CD4-positive, alpha-beta T cell treated with Interleukin-4 for 4 hours (primary cell): Measurements from ENCODE around the gene ELP5.

Experiments
- DNase-seq: peaks from one replicate; pipeline ENCODE4 v3.0.0-alpha.2; 2020

Gene ELP5

DNA sequence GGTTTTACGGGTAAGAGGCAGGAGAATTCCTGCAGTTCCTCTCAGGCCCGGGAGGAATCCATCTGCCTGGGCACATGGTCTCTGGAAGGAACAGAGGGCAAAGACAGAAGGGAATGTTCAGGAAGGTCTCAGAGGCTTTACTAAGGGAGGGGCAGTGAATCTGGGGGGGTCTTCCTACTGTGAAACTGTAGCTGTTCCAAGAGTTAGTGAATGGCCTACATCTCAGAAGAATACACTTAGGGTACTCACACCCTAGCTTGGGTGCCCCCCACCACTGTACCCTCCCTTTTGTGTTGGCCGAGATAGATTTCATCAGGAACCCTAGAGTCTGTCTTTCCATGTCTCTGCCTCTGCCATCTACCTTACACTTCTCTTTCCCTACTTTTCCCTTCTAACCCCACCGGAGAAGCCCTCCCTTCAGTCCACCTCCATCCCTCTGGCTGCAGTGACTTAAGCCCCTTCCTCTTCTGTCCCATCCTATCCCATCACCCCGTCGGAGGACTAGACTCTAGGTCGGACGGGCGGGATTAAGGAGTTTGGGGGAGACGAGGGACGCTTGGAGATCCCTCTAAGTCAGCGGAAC, 32.7 kb upstream of the ELP5 start:
- DNase-seq, result no peak

DNA sequence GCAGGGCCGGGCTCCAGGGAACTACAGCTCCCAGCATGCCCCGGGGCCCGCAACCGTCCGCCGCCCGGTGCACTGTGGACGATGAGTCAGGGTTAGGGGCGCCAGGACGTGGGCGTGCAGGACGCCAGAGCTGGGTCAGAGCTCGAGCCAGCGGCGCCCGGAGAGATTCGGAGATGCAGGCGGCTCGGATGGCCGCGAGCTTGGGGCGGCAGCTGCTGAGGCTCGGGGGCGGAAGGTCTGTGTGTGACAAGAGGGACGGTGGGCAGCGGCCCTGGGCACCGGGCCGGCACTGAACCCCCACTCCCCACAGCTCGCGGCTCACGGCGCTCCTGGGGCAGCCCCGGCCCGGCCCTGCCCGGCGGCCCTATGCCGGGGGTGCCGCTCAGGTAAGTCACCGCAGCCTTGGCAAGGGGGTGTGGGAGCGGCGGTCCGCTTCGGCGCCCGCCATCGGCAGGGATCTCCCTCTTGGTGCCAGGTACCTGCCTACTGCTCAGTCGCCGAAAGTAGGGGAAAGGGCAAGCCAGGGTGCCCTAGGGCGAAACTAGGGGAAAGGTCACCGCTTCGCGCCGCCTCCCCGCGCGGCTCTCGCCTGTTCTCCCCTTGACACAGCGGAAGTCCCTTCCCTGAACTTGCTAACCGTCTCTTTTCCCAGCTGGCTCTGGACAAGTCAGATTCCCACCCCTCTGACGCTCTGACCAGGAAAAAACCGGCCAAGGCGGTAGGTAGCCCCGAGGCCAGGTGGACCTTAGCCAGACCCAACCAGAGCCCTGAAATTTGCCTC, 32.0 kb upstream of the ELP5 start, which contains the start of the genes ACADVL and DLG4:
Gene ACADVL, plus strand, starts transcription at position 127 of the 781 bp plus-strand sequence. Its CDS starts 47 bp downstream, at position 174.
Gene DLG4, minus strand, starts transcription at position 25 of the 781 bp plus-strand sequence.
- peak; percentile 81 for DNase-seq

GRCh38 chr17:7220593-7221277, 31.3 kb upstream of the ELP5 start:
- DNase-seq, result peak; percentile 54

DNA sequence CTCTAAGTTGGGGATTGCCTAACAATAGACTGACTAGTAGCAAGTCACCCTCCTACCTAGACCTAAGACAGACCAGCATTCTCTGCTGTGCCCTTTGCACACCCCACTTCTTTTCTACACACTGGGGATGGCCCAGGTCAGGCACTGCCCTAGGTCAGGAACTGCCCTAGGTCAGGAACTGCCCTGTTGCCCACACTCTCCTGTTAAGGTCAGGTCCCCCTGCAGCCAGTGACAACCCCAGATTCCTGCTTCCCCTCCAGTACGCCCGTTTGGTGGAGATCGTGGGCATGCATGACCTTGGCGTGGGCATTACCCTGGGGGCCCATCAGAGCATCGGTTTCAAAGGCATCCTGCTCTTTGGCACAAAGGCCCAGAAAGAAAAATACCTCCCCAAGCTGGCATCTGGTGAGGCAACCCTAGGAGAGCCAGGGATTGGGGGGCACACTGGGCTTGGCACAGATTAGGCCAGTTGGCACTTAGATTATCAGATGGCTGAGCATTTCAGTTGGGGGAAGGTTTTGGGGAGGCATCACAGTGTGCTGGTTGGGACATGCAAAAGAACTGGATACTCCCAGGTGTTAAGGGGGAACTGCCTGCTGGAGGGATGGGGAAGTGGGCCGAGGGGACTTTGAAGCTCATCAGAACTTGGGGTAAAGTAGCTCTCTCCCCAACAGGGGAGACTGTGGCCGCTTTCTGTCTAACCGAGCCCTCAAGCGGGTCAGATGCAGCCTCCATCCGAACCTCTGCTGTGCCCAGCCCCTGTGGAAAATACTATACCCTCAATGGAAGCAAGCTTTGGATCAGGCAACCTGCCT, 30.5 kb upstream of the ELP5 start:
- DNase-seq, result no peak

DNA sequence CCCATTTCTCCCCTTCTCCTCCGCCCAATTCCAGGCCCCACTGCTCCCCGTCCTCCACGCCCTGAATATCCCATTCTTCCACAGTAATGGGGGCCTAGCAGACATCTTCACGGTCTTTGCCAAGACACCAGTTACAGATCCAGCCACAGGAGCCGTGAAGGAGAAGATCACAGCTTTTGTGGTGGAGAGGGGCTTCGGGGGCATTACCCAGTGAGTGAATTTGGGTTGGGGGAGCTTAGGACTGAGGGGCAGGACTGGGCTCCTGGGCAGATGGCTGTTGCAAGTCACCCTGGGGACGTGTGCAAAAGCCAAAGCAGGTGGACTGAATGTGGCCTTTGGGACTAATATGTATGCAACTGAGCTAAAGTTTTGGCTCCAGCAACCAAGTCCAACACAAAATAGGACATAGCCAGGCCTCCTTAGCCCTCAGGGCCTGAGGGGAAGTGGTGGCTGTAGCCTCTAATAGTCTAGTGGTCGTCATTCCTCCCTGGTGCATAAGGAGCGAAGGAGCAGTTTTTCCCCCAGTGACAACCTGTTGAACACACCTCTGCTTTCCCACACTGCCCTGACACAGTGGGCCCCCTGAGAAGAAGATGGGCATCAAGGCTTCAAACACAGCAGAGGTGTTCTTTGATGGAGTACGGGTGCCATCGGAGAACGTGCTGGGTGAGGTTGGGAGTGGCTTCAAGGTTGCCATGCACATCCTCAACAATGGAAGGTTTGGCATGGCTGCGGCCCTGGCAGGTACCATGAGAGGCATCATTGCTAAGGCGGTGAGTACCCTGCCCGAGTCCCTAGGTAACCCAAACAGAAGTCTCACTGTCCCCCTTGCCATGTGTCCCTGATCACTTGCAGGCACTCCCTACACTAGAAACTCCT, 29.7 kb upstream of the ELP5 start:
- DNase-seq, result no peak

GRCh38 chr17:7222972-7223292, 29.1 kb upstream of the ELP5 start:
- DNase-seq, result no peak

- DNase-seq, result no peak
Measured at GRCh38 chr17:7223375-7223774, 28.6 kb upstream of the ELP5 start.

DNA sequence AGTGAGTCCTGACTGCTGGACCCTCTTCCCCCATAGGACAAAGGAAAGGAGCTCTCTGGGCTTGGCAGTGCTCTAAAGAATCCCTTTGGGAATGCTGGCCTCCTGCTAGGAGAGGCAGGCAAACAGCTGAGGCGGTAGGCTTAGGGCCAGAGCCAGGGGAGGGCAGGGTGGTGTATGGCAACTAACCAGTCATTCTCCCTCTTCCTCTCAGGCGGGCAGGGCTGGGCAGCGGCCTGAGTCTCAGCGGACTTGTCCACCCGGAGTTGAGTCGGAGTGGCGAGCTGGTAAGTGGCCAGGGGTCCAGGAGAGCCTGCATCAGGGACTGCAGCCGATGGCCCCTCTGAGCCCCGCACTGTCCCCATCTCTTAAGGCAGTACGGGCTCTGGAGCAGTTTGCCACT, 27.9 kb upstream of the ELP5 start:
- DNase-seq, result no peak

DNA sequence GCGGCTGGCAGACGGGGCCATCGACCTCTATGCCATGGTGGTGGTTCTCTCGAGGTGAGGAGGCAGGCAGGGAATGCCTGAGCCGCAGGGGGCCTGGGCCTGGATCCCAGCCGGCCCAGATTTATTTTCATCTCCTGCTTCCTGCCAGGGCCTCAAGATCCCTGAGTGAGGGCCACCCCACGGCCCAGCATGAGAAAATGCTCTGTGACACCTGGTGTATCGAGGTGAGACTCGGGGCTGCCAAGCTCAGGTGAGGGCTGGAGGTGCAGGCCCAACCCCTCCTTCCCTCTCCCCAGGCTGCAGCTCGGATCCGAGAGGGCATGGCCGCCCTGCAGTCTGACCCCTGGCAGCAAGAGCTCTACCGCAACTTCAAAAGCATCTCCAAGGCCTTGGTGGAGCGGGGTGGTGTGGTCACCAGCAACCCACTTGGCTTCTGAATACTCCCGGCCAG, 27.3 kb upstream of the ELP5 start:
- no peak for DNase-seq

GRCh38 chr17:7225711-7226331, 26.2 kb upstream of the ELP5 start:
- no peak for DNase-seq

DNA sequence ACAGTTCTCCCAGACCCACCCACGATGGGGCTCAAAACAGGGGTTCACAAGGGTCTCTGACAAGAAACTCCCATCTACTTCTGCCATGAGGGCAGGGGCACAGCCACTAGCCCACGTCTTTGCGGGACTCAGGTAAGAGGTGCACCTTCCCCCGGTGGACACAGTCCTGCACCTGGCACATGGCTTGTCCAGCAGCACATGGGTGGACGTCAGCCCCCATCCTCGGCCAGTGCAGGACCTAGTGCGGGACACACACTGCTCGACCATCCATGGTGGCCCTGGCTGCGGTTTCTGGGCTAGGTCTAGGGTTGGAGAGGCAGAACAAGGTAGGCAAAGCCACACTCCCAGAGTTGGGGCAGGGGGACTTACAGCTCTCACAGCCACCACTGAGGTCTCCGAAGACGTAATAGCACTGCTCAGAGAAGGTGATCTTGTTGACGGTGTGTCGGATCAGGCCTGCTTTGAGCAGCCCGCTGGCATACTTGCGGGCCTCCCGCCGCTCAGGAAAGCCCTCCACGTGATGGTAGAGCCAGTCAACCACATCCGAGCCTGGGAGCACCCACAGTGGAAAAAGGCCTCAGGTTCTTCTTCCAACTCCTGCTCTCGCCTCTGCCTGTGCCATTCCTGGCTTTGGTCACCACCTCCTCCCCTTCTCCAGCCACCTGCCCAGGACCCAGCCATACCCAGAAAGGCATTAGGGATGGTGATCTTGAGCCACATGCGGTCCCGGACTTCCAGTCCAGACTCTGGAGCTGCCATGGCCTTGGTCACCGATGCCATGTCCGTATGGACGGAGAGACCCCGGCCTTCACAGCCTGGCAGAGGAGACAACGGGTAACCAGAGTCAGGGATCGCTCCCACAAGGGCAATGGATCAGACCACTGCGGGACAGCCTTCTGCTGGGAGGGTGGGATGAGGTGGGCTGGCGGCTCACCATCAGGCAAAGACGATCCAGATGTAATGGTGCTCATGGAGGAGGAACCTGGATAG, 25.0 kb upstream of the ELP5 start:
- DNase-seq, result no peak

DNA sequence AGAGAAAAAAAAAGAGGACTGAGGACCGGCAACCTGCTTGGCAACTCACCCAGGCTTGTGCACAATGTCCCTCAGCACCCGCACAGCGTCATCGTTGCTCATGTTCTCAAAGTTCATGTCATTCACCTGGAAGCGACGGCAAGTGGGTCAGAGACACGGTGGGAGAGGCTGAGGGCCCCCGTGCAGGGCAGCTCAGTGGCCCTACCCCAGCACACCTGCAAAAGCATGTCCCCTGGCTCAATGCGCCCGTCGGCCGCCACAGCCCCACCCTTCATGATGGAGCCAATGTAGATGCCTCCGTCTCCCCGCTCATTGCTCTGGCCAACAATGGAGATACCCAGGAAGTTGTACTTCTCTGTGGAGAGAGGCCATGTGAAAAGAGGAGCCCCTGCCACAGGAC, 23.1 kb upstream of the ELP5 start:
- no peak for DNase-seq

- DNase-seq, result no peak
Measured at GRCh38 chr17:7229504-7229903, 22.5 kb upstream of the ELP5 start.

GRCh38 chr17:7232114-7232513, 19.9 kb upstream of the ELP5 start:
- no peak for DNase-seq

DNA sequence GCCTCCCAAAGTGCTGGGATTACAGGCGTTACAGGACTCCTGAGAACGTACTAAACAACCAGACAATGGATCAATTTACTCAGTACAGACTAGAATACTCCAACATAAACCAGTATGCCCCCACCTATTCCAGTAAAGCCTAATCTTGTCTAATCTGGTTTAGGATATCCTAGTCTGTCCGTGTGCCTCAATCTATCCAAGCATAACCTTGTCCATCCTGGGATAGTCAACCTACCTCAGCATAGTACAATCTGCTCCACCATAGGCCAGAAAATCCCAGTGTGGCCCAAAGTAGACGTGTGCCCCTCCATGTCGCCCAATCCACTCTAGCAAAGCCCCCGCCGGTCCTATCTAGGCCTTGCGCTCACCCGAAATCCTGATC, 18.3 kb upstream of the ELP5 start:
- no peak for DNase-seq

DNA sequence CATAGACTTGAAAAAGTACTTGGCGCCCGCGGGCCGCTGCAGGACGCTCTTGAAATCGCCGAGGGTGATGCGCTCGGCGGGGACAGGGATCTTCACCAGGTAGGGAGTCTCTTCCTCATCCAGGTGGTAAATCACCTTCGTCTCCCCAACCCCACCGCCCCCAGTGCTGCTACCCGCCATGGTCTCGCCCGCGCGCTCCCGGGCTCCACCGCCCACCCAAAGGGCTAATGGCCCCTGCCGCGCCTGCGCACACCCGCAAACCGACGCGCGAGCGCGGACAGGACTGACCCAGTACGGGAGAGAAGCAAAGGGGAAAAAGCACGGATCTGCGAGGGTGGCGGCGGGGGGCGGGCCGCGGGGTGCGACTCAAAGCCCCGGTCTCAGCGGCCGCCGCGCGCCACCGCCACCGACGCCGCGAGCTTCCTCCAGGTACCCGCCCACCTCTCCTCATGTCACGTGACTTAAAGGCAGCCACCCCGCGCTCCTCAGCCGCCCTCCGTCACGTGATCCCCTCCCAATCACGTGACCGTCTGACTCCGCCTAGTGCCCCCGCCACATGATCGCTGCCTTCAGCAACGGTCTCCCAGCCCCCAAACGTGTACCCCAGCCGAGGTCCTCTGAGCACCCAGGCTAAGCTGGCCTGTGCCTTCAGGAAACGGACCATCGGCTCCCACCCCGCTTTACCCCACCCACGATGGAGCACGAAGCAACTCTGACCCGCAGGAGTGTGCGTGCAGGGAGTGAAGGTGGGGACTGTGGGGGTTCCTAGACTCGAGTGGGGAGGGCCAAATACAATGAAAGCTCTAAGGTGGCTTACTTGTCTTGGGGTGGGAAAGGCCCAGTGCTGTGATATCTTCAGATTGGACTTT, 17.7 kb upstream of the ELP5 start, which contains the start of gene DVL2:
Gene DVL2, minus strand, starts transcription at position 435 of the 869 bp plus-strand sequence. Its CDS starts 255 bp downstream, at position 180.
- peak; percentile 94 for DNase-seq

DNA sequence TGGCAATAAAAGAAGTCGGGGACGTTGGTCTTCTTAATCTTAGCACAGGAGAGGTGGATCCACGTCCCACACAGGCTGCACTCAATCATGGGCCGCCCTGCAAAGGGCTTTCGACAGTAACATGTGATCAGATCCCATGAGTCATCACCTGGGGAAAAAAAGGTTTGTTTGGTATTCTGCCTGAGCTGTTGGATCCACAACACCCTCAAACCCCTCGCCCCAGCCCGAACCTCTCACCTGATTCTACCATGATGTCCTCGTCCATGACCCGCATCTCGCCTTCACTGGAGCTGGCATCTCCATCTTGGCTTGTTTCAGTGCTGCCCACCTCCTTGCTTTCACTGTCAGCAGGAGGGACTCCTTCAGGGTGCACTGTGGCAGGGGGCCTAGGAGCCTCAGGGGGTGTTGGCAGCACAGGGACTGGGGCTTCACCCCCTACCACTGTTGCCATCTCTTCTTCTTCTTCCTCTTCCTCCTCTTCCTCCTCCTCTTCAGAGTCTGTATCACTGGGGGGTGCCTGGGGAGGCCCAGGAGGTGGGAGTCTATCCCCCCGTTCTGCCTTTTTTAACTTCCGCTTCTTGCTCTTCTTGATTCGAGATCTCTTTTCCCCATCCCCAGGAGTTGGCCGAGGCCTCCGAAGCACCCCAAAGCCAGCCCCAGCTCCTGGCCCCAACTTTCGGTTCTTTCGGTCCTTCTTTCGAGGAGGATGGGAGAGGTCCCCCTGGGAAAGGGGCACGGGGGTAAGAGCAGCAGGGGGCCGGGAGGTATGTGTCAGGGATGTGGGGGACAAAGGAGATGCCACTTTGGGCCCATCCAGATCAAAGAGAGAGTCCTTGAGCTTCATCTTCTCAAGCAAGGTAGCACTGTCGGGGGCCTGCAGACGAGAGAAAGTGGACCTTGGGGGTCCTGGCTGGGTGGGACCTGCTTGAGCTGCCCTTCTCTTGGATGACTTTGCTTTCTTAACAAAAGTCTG, 16.0 kb upstream of the ELP5 start:
- DNase-seq, result no peak

- no peak for DNase-seq
Measured at GRCh38 chr17:7236808-7237207, 15.2 kb upstream of the ELP5 start.
